ENCODE measurements around the gene TMEM120B.
A peak's percentile ranks its signal among the peaks of the same experiment; 100 is the strongest.
"Not testable (repeated sequence)": the region's sequence is repeated elsewhere in the genome, so short reads cannot be mapped to it uniquely, and the experiment has no call there.

TMEM120B gene

GRCh38 chr12:121776190-121777098, 63.9 kb downstream of the TMEM120B start:
- DNase-seq: peak; percentile 86

GRCh38 chr12:121778567-121779421, 66.2 kb downstream of the TMEM120B start:
- no peak for DNase-seq

DNA sequence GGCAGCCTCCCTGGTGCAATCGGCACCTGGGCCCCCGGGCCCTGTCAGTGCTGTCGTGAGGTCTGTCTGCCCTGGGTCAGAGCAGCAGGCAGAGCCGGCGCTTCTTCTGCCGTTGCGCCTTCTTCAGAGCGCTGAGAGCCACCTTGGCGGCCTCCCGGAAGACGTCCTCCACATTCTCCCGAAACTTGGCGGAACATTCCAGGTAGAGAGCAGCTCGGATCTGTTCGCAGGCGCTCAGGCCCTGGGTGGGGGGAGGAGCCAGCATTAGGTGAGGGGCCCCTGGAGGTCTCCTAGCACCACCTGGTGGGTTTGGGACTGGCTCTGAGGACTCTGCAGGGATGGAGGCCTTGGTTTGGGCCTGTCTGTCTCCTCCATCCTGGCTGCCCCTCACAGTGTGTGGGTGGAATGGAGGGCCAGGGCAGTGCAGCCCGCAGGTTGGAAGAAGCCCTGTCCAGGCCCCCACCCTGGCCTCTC, 66.9 kb downstream of the TMEM120B start:
- no peak for DNase-seq

GRCh38 chr12:121780429-121780828, 67.9 kb downstream of the TMEM120B start:
- DNase-seq: no peak

GRCh38 chr12:121781484-121781997, 69.0 kb downstream of the TMEM120B start:
- DNase-seq: peak; percentile 70

DNA sequence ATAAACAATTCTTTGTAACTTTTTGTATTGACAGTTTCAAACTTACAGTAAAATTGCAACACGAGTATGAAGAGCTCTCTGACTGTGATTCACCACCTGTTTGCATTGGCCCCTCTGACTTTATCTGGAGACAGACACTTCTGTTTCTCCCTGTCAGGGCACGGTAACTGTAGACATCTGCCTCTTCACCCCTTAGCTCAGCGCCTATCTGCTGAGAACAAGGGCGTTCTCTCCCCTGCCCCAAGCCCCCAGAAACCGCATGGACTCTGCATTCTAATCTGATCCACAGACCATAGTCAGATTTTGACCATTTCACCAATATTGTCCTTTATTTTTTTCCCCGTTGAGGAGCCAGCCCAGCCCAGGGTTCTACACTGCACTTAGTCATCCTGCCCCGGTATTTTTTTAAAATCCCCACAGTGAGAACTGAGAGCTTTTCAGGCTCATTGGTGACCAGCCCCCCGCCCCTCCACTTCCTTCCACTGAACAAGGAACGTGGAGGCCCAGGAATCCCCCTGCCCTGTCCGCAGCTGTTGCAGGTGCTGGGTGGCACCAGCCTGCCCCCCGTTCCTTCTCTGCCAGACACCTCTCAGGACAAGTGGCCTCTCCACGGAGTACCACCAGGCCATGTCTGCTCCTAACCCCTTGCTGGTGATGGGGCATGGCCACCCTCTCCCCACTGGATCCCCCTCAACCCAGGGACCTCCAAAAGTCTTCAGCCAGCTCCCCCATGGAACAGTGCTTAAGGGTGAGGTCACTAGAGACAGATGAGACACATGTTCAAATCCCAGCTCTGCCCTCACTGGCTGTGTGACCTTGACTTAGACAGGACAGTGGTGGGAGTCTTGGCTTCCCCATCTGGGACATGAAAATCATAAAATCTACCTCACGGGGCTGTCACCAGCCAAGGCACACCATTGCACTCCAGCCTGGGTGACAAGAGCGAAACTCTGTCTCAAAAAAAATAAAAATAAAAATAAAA, 69.7 kb downstream of the TMEM120B start:
- DNase-seq: no peak

DNA sequence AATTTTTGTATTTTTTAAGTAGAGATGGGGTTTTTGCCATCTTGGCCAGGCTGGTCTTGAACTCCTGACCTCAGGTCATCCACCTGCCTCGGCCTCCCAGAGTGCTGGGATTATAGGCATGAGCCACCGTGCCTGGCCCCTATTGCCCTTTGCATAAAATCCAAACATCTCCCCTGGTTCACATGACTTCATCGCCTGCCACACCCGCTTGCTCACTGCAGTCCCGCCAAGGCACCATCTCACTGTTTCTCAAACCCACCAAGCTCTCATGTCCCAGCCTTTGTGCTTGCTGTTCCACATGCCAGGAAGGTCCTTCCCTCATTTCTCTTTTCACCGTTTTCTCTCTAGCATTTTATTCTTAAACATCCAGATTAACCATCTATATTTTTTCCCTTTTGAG, 71.2 kb downstream of the TMEM120B start:
- DNase-seq: no peak

DNA sequence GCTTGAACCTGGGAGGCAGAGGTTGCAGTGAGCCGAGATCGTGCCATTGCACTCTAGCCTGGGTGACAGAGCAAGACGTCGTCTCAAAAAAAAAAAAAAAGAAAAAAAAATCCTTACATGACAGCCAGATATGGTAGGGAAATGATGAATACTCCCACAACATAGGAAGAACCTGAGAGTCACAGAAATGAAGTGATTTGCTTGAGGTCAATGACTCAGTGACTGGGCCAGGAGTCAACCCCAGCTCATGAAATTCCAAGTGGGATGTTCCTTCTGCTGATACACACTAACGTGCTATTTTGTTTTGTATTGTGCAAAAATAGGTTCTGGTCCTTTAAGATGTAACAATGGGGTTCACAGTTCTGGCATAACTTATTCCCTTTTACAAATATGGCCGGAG, 71.9 kb downstream of the TMEM120B start:
- DNase-seq: no peak

GRCh38 chr12:121786440-121786825, 73.9 kb downstream of the TMEM120B start:
- no peak for DNase-seq

GRCh38 chr12:121787063-121788025, 74.8 kb downstream of the TMEM120B start:
- DNase-seq: no peak

GRCh38 chr12:121788176-121788818, 75.7 kb downstream of the TMEM120B start:
- no peak for DNase-seq

DNA sequence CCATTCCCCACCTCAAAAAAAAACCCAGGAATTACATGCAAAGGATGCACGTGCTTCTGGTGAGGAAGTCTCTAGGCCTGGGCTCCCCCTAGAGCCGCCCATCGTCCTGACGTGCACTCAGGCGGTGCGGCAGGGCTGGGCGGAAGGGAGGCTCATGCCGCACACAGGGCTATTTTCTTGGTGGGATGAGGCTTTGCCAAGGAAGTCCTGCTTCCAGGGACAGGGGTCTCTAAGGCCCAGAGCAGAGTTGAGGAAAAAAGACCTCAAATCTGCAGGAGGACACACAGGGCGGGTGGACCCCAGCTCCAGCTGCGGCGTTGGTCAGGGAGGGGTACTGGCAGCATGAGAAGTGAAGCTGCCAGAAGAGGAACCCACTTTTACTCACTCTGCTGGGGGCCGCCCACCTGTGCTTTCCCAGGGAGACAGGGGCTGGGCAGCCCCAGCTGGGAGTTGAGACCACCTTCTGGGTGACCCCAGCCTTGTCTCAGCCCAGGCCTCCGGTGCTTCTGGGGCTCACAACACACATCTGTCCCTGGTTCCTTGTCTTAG, 76.8 kb downstream of the TMEM120B start:
- DNase-seq: no peak

DNA sequence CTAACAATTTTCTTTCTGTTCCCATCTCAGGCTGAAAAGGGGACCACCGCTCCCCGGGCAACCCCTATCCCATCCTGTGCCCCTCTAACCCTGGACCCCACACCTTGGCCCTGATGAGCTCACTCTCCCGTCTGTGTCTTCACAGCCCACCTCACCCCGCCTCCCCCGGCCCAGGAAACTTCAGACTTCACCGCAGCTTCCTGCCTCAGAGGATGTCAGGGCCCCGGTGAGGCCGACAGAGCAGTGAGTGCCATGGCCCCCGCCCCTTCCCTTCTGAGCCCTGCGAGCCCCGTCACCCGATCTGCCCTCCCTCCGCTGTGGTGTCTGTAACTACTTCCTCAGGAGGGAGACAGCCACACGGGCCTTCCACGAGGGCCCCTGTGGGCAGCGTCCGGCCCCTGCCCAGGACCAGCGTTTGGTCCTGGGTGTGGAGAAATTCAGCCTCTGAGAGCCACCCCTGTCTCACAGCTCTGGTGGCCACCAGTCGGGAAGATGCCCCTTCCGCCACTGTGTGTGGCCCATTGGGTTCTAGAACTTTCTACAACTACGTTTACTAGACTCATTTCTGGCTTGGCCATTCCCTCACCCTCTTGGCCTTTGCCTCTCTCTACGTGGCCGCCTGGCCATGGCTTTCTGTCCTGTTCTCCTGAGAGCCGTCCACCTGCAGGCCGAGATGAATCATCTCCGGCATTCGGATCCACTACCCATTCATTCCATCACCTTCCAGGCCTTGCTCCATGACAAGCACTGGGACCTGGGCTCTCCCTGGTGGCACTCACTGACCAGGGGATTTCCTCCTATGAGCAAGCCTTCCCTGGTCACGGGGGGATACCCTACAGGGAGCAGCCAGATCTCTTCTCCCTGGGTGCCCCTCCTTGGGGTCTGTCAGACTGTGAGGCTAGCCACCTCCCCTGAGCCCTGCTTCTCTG, 77.5 kb downstream of the TMEM120B start:
- no peak for DNase-seq

GRCh38 chr12:121790785-121791184, 78.2 kb downstream of the TMEM120B start:
- not testable (repeated sequence) for DNase-seq

- DNase-seq: no peak
Observed at GRCh38 chr12:121791671-121792551, 79.4 kb downstream of the TMEM120B start.

- peak; percentile 50 for DNase-seq
Observed at GRCh38 chr12:121792607-121793439, 80.3 kb downstream of the TMEM120B start.

GRCh38 chr12:121793440-121793837, 80.9 kb downstream of the TMEM120B start, which contains the start of gene RHOF:
Gene RHOF (minus strand): TSS chr12:121793688. CDS start chr12:121793633, 55 bp downstream.
- DNase-seq: no peak
